ENCODE measurements around the gene TMEM11. TPM values are rescaled to one million over a fixed set of nuclear protein-coding genes. Genes with fewer than 3 reads are reported as not detected.

The TMEM11 gene
- total RNA-seq, 2 experiments from 2014 or later, result 26.8 to 34.0 TPM

GRCh38 chr17:21200590-21201297, 13.2 kb downstream of the TMEM11 start:
- no peak overlapping the region for H3K4me3 ChIP-seq (ENCODE audit: low read depth, low read length, poor library complexity, severe bottlenecking)
- POLR2A ChIA-PET, result interaction anchor here (0.8 to 1.1 kb wide), 2 partner anchors 11 to 69 kb away, joined by 4 read pairs; no protein-coding TSS in a partner anchor
- H3K9me2 ChIP-seq (ENCODE audit: insufficient read depth, low read length), result no peaks in the 10 kb centered on the region
- no peak for DNase-seq (ENCODE audit: low spot score)
- no peaks in the 10 kb centered on the region; the same call in 1 of the 2 replicates for H4K20me1 ChIP-seq (ENCODE audit: insufficient read depth, low read length)
- no peaks in the 10 kb centered on the region for H3K9me3 ChIP-seq (ENCODE audit: low read length)
- H2AFZ ChIP-seq (ENCODE audit: low read length), result no peak overlapping the region
- H3K4me2 ChIP-seq (ENCODE audit: low read length), result no peak overlapping the region; the same call in 1 of the 2 replicates
- H3K4me1 ChIP-seq (ENCODE audit: insufficient read depth, low read length, poor library complexity, severe bottlenecking), result no peaks in the 10 kb centered on the region
- peaks cover 62% of the 10 kb centered on the region for H3K79me2 ChIP-seq (ENCODE audit: insufficient read depth, low read depth, low read length)
- CTCF ChIA-PET (ENCODE audit: unreplicated experiment), result no interaction called here
- TF ChIP-seq EZH2phosphoT487 (IDR thresholded peaks at IDR 0.05; ENCODE audit: borderline replicate concordance, low read depth, low read length), result no peak
- TF ChIP-seq CTCF (conservative IDR thresholded peaks at IDR 0.05; ENCODE audit: low read length), result no peak
- intact Hi-C loops (cut with micrococcal nuclease; ENCODE audit: unreplicated experiment), result no loop called here
- peaks cover 60% of the 10 kb centered on the region for H3K36me3 ChIP-seq (ENCODE audit: insufficient read depth, low read length)
- no peak overlapping the region for H3K27ac ChIP-seq (ENCODE audit: low read depth, low read length, poor library complexity, severe bottlenecking)
- BruUV-seq (replicated peaks), result no TSS peak

GRCh38 chr17:21199856-21200255, 14.1 kb downstream of the TMEM11 start:
- no peak for DNase-seq (ENCODE audit: low spot score)
- no peaks in the 10 kb centered on the region; the same call in 1 of the 2 replicates for H4K20me1 ChIP-seq (ENCODE audit: insufficient read depth, low read length)

More at GRCh38 chr17:21199856-21200255, 14.1 kb downstream of the TMEM11 start:
- intact Hi-C loops (cut with micrococcal nuclease; ENCODE audit: unreplicated experiment), result no loop called here
- Histone ChIP-seq H3K9me3 (ENCODE audit: low read length) (no peaks in the 10 kb centered on the region), H3K79me2 (ENCODE audit: insufficient read depth, low read depth, low read length) (peaks cover 55% of the 10 kb centered on the region), H3K4me3 (ENCODE audit: low read depth, low read length, poor library complexity, severe bottlenecking) (no peak overlapping the region), H3K27ac (ENCODE audit: low read depth, low read length, poor library complexity, severe bottlenecking) (no peak overlapping the region), H3K4me2 (ENCODE audit: low read length) (no peak overlapping the region; the same call in 1 of the 2 replicates), H2AFZ (ENCODE audit: low read length) (no peak overlapping the region), H3K4me1 (ENCODE audit: insufficient read depth, low read length, poor library complexity, severe bottlenecking) (no peaks in the 10 kb centered on the region), H3K9me2 (ENCODE audit: insufficient read depth, low read length) (no peaks in the 10 kb centered on the region), H3K36me3 (ENCODE audit: insufficient read depth, low read length) (peaks cover 60% of the 10 kb centered on the region)
- no peak for TF ChIP-seq CTCF (conservative IDR thresholded peaks at IDR 0.05; ENCODE audit: low read length)
- no peak for TF ChIP-seq EZH2phosphoT487 (IDR thresholded peaks at IDR 0.05; ENCODE audit: borderline replicate concordance, low read depth, low read length)
- POLR2A ChIA-PET, result interaction anchor here (0.8 kb wide), 1 partner anchor 68 kb away, joined by 4 read pairs; no protein-coding TSS in a partner anchor
- CTCF ChIA-PET (ENCODE audit: unreplicated experiment), result no interaction called here
- BruUV-seq (replicated peaks), result no TSS peak
